Activated CD8-positive, alpha-beta T cell treated with anti-CD3 and anti-CD28 coated beads, Interleukin-2, amount 10 ng/mL, durations not matched to agents 7 days and 5 days (primary cell): ENCODE measurements around the gene DDR2. TPM values are rescaled to one million over a fixed set of nuclear protein-coding genes. Genes with fewer than 3 reads are reported as not detected.
"Not testable (repeated sequence)": the region's sequence is repeated elsewhere in the genome, so short reads cannot be mapped to it uniquely, and the experiment has no call there.

ENCODE experiments used
- ATAC-seq: fragments of 150-1000 bp; cut with Tn5 transposase; one replicate; pipeline ENCODE4 v1.10.0; 2021; ENCODE audit warnings: moderate library complexity
- CTCF ChIA-PET: fragments of 350-600 bp; sonication (Branson Sonifier 250); formaldehyde crosslinking; loops from one replicate; lab custom pipeline; 2021; ENCODE audit warnings: antibody characterized with exemption; lab: Charles Lee
- POLR2A ChIA-PET: fragments of 350-600 bp; sonication (Branson Sonifier 250); formaldehyde crosslinking; loops from one replicate; lab custom pipeline; 2021; ENCODE audit warnings: antibody characterized with exemption; lab: Charles Lee
- DNase-seq: peaks from one replicate; pipeline ENCODE4 v3.0.0-alpha.2; 2020
- H3K27ac Mint-ChIP-seq: one replicate; pipeline ENCODE4 v1.8.0; 2021; ENCODE audit warnings: mild to moderate bottlenecking, mixed read lengths
- H3K27me3 Mint-ChIP-seq: one replicate; pipeline ENCODE4 v1.8.0; 2021; ENCODE audit warnings: low read depth, mixed read lengths
- H3K36me3 Mint-ChIP-seq: one replicate; pipeline ENCODE4 v1.8.0; 2021; ENCODE audit warnings: low read depth, mixed read lengths
- H3K4me1 Mint-ChIP-seq: one replicate; pipeline ENCODE4 v1.8.0; 2021; ENCODE audit warnings: low read depth, mixed read lengths
- H3K4me3 Mint-ChIP-seq: one replicate; pipeline ENCODE4 v1.8.0; 2021; ENCODE audit warnings: mild to moderate bottlenecking, mixed read lengths
- H3K9me3 Mint-ChIP-seq: one replicate; pipeline ENCODE4 v1.8.0; 2022; ENCODE audit warnings: mixed read lengths; ENCODE audit not compliant: insufficient read depth
- total RNA-seq, 2 experiments: library from RNA; stranded (reverse); gene quantifications; one replicate each; pipeline ENCODE4 v1.2.3, GENCODE V29; 2021

DDR2 gene
- total RNA-seq = under 1 TPM; 0.08 TPM

DNA sequence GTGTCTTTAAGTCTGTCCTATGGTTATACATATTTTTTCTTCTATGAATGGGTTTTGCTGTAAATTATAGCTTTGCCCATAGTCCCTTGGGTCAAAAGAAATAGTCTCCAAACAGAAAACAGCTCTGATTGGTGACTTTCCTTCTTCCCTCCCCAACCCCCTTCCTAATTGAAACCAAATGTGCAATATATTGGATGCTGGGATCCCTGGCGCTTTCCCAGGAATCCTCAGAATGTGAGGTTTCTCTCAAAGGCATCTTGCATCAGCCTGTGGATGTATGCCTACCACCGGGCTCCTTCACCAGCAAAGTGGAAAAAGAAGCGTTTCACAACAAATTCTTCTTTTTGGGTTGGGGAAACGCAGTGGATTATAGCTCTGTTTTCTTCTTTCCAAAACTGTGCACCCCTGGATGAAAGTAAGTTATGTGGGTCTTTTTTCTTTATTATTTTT lies at the start of gene DDR2:
Gene DDR2, plus strand, starts transcription at position 248 of the 450 bp plus-strand sequence. CDS start 86,600 bp downstream, outside the sequence.
- H3K36me3 Mint-ChIP-seq = no peaks in the 10 kb centered on the region
- H3K27me3 Mint-ChIP-seq = peaks cover 5% of the 10 kb centered on the region
- H3K27ac Mint-ChIP-seq = no peak within 1 kb of the TSS
- no peak within 1 kb of the TSS for H3K4me3 Mint-ChIP-seq
- ChIA-PET CTCF (interaction anchor here (0.6 to 0.9 kb wide), 2 partner anchors 19 to 98 kb away, joined by 3 read pairs; no protein-coding TSS in a partner anchor), POLR2A (no interaction called here)
- ATAC-seq (no peak), DNase-seq (no peak)
- H3K4me1 Mint-ChIP-seq = no peaks in the 10 kb centered on the region
- H3K9me3 Mint-ChIP-seq = no peaks in the 10 kb centered on the region

DNA sequence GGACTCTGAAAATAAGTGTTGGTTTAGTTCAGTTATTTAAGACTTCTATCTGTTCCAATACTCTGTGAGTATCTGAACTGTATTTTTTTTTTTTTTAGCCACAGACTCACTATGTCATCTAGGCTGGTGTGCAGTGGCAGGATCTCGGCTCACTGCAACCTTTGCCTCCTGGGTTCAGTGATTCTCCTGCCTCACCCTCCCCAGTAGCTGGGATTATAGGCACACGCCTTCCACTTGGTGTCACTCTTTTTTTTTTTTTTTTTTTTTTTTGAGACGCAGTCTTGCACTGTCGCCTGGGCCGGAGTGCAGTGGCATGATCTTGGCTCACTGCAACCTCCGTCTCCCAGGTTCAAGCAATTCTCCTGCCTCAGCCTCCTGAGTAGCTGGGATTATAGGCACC lies 49.4 kb upstream of the DDR2 start:
- ATAC-seq, DNase-seq, H3K27me3 Mint-ChIP-seq, CTCF ChIA-PET, H3K27ac Mint-ChIP-seq, H3K4me1 Mint-ChIP-seq, H3K9me3 Mint-ChIP-seq, POLR2A ChIA-PET, H3K36me3 Mint-ChIP-seq, H3K4me3 Mint-ChIP-seq: not testable (repeated sequence)

DNA sequence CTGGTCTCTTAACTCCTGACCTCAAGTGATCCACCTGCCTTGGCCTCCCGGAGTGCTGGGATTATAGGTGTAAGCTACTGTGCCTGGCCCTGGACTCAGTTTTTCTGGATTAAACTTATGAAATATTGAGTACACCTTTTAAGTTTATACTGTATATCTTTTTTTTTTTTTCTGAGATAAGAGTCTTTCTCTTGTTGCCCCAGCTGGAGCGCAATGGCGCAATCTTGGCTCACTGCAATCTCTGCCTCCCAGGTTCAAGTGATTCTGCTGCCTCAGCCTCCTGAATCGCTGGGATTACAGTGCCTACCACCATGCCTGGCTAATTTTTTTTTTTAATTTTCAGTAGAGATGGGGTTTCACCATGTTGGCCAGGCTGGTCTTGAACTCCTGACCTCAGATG lies 47.2 kb upstream of the DDR2 start:
- POLR2A ChIA-PET, H3K4me3 Mint-ChIP-seq, H3K27ac Mint-ChIP-seq, CTCF ChIA-PET, ATAC-seq, DNase-seq, H3K9me3 Mint-ChIP-seq, H3K27me3 Mint-ChIP-seq, H3K4me1 Mint-ChIP-seq: not testable (repeated sequence)
- peaks cover 13% of the 10 kb centered on the region for H3K36me3 Mint-ChIP-seq

DNA sequence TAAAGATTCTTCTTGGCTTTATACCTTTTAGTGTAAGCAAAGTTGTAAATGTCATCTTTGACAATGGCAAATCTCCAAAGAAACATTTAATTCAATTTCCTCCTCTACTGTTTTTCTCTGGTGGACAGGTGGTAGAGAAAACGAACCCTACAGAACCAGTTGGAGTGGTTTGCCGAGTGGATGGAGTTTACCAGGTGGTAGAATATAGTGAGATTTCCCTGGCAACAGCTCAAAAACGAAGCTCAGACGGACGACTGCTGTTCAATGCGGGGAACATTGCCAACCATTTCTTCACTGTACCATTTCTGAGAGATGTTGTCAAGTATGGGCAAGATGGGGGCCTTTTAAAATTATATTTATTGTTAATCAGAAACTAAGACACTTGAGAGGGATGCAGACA lies 44.9 kb upstream of the DDR2 start:
- ChIA-PET POLR2A (interaction anchor here (1.0 kb wide), 1 partner anchor 10 kb away, joined by 3 read pairs; no protein-coding TSS in a partner anchor), CTCF (no interaction called here)
- H3K27me3 Mint-ChIP-seq = no peaks in the 10 kb centered on the region
- no peaks in the 10 kb centered on the region for H3K4me1 Mint-ChIP-seq
- H3K27ac Mint-ChIP-seq = no peak overlapping the region
- no peaks in the 10 kb centered on the region for H3K9me3 Mint-ChIP-seq
- ATAC-seq = no peak
- no peak overlapping the region for H3K4me3 Mint-ChIP-seq
- DNase-seq = no peak
- H3K36me3 Mint-ChIP-seq = peaks cover 8% of the 10 kb centered on the region

DNA sequence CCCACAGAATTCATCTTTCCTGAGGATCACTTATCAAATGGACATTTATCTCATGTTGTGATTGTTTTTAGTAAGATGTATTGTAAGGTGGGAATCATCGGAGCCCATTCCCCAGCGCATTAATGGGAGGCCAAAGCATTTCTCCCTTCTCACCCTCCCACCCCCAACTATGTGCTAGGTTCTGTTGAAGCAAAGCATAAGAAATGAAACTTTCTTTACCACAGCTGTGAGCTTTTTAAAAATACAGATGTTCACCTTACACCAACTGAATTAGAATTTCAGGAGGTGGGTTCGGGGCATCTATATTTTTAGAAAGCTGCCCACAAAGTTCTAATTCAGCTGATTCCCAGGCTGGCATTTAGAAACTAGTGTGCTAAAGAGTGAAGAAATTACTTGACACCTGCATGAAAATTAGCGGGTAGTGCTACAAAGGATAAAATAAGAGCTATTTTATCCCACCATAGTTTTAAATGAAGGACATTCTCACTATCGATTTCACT lies 44.5 kb upstream of the DDR2 start:
- POLR2A ChIA-PET = interaction anchor here (1.0 kb wide), 1 partner anchor 10 kb away, joined by 3 read pairs; no protein-coding TSS in a partner anchor
- Mint-ChIP-seq H3K27ac (no peak overlapping the region), H3K36me3 (peaks cover 12% of the 10 kb centered on the region), H3K4me3 (no peak overlapping the region), H3K4me1 (no peaks in the 10 kb centered on the region), H3K9me3 (no peaks in the 10 kb centered on the region), H3K27me3 (no peaks in the 10 kb centered on the region)
- CTCF ChIA-PET = no interaction called here
- ATAC-seq (no peak), DNase-seq (no peak)

DNA sequence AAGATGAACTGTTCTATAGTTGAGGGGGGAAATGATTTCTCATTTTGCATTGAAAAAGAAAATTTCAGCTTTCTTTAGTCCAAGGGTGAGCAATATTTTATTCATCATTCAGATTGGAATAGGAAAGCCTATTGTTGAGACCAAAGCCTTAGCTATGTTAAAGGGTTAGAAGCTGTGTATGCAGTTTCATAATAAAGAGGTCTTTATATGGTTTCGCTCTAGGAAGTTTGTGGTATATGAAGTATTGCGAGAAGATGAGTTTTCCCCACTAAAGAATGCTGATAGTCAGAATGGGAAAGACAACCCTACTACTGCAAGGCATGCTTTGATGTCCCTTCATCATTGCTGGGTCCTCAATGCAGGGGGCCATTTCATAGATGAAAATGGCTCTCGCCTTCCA lies 42.2 kb upstream of the DDR2 start:
- Mint-ChIP-seq H3K27me3 (no peaks in the 10 kb centered on the region), H3K36me3 (peaks cover 13% of the 10 kb centered on the region), H3K4me3 (no peak overlapping the region), H3K4me1 (no peaks in the 10 kb centered on the region), H3K27ac (no peak overlapping the region), H3K9me3 (no peaks in the 10 kb centered on the region)
- ATAC-seq (no peak), DNase-seq (no peak)
- ChIA-PET CTCF (no interaction called here), POLR2A (no interaction called here)

DNA sequence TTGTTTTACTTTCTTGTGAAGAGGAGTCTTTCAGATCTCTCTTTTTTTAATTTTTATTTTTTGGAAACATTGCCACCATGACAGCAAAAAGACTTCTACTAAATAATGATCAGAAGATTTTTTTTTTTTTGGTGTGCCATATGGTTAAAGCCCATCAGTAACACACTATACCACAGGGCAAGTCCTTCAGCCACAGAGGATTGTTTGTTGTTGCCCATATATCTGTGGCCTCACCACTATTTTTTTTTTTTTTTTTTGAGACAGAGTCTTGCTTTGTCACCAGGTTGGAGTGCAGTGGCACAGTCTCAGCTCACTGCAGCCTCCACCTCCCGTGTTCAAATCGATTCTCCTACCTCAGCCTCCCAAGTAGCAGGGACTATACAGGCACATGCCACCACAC lies 41.6 kb upstream of the DDR2 start:
- H3K27ac Mint-ChIP-seq = no peak overlapping the region
- H3K4me3 Mint-ChIP-seq = no peak overlapping the region
- ChIA-PET POLR2A (no interaction called here), CTCF (no interaction called here)
- DNase-seq (no peak), ATAC-seq (no peak)
- peaks cover 13% of the 10 kb centered on the region for H3K36me3 Mint-ChIP-seq
- H3K4me1 Mint-ChIP-seq = no peaks in the 10 kb centered on the region
- no peaks in the 10 kb centered on the region for H3K27me3 Mint-ChIP-seq
- no peaks in the 10 kb centered on the region for H3K9me3 Mint-ChIP-seq

DNA sequence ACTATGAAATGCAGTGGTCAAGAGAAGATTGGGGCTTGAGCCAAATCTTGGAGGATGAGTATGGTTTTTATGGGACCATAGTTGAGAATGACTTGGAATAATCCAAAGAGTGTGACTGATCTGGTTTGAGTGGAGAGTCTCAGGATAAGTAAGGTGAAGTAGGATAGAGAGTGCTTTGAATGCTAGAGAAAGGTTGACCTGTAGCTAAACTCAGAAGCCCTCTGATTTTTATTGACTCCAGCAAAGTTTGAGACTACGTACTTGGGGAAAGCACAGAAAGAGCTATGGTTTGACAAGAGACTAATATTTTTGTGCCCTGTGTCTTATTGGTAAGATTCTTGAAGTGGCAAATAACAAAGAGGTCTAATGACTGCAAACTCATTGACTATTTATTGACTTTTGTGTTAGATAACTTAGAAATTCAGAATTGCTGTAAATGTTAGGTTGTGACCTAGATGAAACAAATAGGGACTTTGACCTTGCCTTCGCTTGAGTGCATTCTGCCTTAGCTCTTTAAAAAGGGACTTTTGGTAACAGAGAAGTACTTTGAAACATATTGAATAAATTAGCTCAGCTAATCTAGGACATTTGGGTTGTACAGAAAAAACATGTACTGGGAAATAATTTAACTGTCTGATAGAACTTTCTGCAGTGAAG lies 35.6 kb upstream of the DDR2 start:
- ATAC-seq (no peak), DNase-seq (no peak)
- Mint-ChIP-seq H3K27ac (no peak overlapping the region), H3K4me1 (no peaks in the 10 kb centered on the region), H3K9me3 (no peaks in the 10 kb centered on the region), H3K27me3 (no peaks in the 10 kb centered on the region), H3K4me3 (no peak overlapping the region), H3K36me3 (peaks cover 11% of the 10 kb centered on the region)
- POLR2A ChIA-PET = no interaction called here
- CTCF ChIA-PET = interaction anchor here (2.1 kb wide), 1 partner anchor 17 kb away, joined by 6 read pairs; no protein-coding TSS in a partner anchor

DNA sequence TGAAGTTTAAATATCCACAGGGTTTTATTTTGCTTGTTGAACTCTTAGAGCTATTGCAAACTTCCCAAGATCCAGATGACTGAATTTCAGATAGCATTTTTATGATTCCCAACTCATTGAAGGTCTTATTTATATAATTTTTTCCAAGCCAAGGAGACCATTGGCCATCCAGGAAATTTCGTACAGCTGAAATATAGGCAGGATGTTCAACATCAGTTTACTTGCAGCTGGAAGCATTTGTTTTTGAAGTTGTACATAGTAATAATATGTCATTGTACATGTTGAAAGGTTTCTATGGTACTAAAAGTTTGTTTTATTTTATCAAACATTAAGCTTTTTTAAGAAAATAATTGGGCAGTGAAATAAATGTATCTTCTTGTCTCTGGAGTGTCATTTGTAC lies 32.8 kb upstream of the DDR2 start:
- Mint-ChIP-seq H3K4me1 (no peaks in the 10 kb centered on the region), H3K9me3 (no peaks in the 10 kb centered on the region), H3K36me3 (peaks cover 7% of the 10 kb centered on the region), H3K27ac (no peak overlapping the region), H3K4me3 (no peak overlapping the region), H3K27me3 (no peaks in the 10 kb centered on the region)
- no peak for ATAC-seq
- POLR2A ChIA-PET = no interaction called here
- CTCF ChIA-PET = interaction anchor here (0.7 to 1.3 kb wide), 2 partner anchors 14 to 18 kb away, joined by 4 to 7 read pairs; no protein-coding TSS in a partner anchor
- no peak for DNase-seq

DNA sequence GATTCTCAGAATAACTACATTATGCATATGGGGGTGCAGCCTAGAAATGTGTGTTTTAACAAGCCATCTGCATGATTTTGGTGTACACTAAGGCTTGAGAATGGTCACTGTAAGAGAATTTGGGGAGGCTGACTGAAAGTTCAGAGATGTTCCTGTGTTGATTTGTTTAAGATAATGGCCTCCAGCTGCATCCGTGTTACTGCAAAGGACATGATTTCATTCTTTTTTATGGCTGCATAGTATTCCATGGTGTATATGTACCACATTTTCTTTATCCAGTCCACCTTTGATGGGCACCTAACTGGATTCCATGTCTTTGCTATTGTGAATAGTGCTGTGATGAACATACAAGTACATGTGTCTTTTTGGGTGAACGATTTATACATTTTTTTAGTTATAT lies 29.1 kb upstream of the DDR2 start:
- ATAC-seq, H3K36me3 Mint-ChIP-seq, H3K4me3 Mint-ChIP-seq, DNase-seq, H3K27ac Mint-ChIP-seq, POLR2A ChIA-PET, H3K27me3 Mint-ChIP-seq, H3K4me1 Mint-ChIP-seq, H3K9me3 Mint-ChIP-seq: not testable (repeated sequence)
- CTCF ChIA-PET = interaction anchor here (3.0 kb wide), 1 partner anchor 11 kb away, joined by 17 read pairs; no protein-coding TSS in a partner anchor

DNA sequence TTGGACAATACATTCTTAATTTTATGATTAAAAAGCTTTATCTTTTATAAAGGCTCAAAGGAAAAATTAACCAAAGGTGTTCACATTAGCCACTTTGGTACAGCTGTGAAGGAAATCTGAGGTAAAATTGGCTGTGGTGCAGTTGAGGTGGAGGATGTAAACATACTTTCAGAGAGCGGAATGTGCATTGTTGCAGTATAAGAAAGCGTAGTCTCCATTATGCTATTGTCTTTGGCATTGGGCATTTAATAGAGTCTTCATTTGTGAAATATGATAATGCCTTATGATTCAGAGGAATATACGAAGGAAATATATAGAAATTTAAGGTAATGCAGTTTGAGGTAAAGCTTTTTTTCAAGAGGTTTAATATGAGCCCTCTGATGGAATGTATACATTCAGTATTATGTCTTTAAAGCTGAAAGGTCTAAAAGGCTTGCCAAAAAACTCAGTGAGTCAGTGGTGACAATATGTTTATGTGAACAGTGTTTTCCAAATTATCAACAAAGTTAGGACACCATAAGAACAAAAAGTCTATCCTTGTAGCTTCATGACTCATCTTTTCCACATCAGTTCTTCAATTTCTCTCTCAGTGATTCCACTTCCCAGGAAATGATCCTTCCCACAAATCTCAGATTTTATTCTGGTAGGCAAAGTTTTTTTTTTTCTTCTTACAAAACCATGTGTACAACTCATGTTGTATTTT lies 26.9 kb upstream of the DDR2 start:
- H3K4me3 Mint-ChIP-seq = no peak overlapping the region
- CTCF ChIA-PET = interaction anchor here (3.0 kb wide), 1 partner anchor 8 kb away, joined by 17 read pairs; no protein-coding TSS in a partner anchor
- ATAC-seq (no peak), DNase-seq (no peak)
- peaks cover 7% of the 10 kb centered on the region for H3K36me3 Mint-ChIP-seq
- no peak overlapping the region for H3K27ac Mint-ChIP-seq
- no peaks in the 10 kb centered on the region for H3K4me1 Mint-ChIP-seq
- POLR2A ChIA-PET = no interaction called here
- no peaks in the 10 kb centered on the region for H3K9me3 Mint-ChIP-seq
- H3K27me3 Mint-ChIP-seq = no peaks in the 10 kb centered on the region

DNA sequence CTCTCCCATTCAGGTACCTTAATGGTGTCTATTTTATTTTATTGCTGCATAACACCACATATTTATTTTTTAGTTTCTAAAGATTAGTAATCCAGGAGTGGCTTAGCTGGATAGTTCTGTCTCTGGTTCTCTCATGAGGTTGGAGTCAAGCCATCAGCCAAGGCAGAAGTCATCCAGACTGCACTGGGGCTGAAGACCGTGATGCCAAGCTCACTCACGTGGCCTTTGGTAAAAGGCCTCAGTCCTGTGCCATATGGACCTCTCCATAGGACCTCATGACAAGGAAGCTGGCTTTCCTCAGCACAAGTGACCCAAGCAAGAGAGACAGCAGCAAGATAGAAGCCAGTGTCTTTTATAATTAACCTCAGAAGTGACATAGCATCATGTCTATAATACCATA lies 23.0 kb upstream of the DDR2 start:
- ATAC-seq = no peak
- ChIA-PET POLR2A (no interaction called here), CTCF (no interaction called here)
- DNase-seq = no peak
- no peak overlapping the region for H3K4me3 Mint-ChIP-seq
- H3K27me3 Mint-ChIP-seq = no peaks in the 10 kb centered on the region
- H3K36me3 Mint-ChIP-seq = no peaks in the 10 kb centered on the region
- no peaks in the 10 kb centered on the region for H3K4me1 Mint-ChIP-seq
- H3K9me3 Mint-ChIP-seq = no peaks in the 10 kb centered on the region
- no peak overlapping the region for H3K27ac Mint-ChIP-seq
